SK-MEL-5 (cell line): Measurements from ENCODE around the gene COL4A4. TPM values are rescaled to one million over a fixed set of nuclear protein-coding genes. Genes with fewer than 3 reads are reported as not detected.
A peak's percentile ranks its signal among the peaks of the same experiment; 100 is the strongest.
"Not testable (repeated sequence)": the region's sequence is repeated elsewhere in the genome, so short reads cannot be mapped to it uniquely, and the experiment has no call there.

Experiments
- DNase-seq: peaks from one replicate; pipeline ENCODE4 v3.0.0-alpha.2; 2016; ENCODE audit warnings: low read depth, low spot score
- in situ Hi-C: cut with HindIII; loops from 2 replicates; pipeline ENCODE4 v1.10.0; 2016; ENCODE audit warnings: low sequenced_read_pairs, high pct_unique_total_duplicates, low pct_unique_long_range_greater_than_20kb
- total RNA-seq: library from RNA; depleted of rRNA; stranded (reverse); fragments of >200 nt; shearing (Covaris generic); gene quantifications from 2 replicates; pipeline ENCODE4 v1.2.3, GENCODE V29; 2014

COL4A4 gene
- total RNA-seq, 1 experiment from 2014 or later = not detected

DNA sequence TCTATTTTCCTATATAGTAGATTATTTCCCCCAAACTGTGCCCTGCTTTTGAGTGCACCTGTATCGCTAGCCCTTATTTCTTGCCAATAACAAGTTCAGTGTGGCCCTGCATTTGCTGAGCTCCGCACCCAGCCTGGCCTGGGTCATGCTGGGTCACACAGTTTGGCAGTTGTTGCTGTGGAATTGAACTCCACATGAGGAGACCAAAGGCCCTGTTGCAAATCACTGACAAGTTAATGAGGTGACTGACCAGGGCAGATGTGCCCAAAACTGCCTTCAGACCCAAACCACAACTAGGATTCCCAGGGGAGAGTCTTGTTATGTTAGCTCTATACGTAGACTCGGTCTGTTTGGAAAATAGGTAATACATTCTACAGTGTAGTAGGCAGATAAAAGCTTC lies 31.0 kb downstream of the COL4A4 start:
- in situ Hi-C loops = no loop called here
- DNase-seq = no peak

DNA sequence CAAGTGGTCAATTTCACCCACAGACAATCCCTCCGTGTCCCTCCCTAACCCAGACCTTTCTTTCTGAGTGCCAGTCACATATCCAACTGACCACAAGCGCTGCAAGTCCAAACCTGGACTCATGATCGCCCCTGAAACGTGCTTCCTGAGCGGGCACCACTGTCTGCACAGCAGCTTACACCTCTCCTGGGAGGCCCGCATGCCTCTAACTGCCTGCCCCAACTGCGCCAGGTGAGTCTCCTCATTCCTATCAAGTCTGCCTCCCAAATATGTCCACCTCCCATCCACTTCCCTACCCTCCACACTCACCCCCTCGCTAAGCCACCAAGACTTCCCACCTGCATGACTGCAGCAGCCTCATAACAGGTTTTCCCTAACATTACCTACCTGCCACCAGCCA lies 33.4 kb downstream of the COL4A4 start:
- in situ Hi-C loops = no loop called here
- DNase-seq = no peak

DNA sequence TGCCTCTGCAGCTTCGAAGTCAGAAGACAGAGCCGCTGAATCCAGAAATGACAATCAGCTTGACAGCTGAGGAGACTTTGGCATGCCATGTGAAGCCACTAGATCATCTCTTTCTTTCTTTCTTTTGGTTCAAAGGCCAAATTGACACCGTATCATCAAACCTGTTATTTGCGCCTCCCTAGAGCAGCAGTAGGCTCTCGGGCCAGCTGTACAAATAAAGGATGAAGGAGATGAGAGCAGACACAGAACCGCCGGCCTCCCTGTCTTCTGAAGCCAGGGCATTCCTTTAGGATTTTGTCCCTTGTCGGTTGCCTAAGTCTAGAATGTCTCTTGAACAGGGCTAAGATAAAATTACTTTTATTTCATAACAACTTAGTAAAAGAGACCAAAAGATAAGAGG lies 36.8 kb downstream of the COL4A4 start:
- DNase-seq = no peak
- in situ Hi-C loops = no loop called here

DNA sequence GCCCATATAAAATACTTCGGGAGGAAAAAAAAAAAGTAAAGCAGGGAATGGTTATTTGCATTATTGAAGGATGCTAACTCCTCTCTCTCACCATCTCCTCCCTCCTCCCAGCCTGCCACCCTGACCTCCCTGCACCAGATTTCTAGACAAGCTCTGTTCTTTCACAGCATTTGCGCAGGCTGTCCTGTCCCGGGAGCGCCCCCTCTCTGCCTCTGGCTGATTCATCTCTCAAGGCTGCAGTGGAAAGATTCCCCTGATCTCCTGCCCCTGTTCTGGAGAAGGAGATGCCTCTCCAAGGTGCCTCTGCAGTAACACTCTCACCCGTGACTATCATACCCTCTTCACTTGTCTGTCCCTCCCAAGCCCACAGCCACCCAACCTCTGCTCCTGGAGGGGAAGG lies 38.5 kb downstream of the COL4A4 start:
- in situ Hi-C loops = no loop called here
- peak; percentile 67 for DNase-seq

DNA sequence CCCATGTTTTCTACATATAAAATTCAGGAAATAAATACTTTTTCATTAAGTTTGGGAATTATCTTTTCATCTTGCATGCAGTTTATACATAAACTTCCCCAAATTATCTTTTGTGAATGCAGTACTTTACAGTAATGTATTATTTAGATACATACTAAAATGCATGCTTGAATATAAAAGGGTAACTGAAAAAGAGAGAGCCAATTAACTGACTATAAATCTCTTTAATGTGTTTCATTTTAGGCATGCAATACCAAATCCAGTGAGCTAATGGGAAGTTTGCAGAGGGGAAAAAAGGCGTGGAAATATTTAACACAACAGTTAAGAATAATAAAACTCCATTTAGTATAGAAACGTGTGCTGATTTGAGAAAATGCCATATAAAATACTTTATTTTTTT lies 39.2 kb downstream of the COL4A4 start:
- in situ Hi-C loops = no loop called here
- DNase-seq = no peak

DNA sequence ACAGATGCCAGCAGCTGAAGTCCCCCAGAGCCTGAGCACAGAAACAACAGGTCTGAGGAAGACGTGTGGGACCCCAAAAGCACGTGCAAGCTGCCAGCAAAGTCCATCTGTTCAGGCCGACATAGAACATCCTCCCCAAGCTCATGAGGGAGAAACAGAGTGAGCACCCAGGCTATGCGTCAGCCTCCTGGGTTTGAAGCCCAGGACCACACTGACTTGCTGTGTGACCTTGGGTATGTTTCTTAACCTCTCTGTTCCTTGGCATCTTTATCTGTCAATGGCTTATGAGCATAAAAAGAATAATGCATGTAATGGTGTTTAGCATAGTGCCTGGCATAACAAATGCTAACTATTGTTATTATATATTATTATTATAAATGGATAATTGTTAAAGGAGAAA lies 40.3 kb downstream of the COL4A4 start:
- DNase-seq = no peak
- in situ Hi-C loops = no loop called here

DNA sequence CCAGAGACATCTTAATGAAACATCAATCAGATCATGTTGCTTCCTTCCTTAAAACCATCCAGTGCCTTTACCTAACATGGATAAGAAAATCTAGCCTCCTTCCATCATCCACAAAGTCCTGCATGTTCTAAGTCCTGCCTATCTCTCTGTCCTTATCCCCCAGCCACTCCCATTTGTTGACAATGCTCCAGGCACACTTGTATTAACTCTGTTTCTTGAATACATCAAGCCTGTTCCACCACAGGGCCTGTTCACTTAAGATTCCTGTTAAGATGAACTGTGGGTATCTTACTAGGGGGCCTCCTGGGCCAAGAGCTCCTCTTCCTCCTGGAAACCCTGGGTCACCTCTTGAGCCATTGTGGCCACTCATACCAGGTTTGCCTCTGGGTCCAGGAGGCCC lies 45.7 kb downstream of the COL4A4 start:
- in situ Hi-C loops = no loop called here
- no peak for DNase-seq

DNA sequence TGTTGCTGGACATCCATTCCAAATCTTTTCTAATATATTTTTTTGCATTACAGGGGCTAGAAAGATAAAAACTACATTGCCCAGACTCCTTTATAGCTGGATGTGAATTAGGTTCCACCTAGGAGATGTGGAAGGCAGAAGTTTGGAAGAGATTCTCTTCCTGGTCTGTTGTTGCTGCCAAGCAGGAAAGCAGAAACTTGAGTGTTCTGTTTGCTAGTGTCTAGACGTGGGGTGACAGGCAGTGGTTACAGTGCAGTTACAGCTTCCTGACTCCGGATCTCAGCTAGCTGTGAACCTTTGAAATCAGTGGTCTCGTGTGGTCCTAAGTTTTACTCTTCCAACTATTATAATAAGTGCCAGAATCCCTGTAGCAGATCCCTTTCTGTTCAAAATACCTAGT lies 46.2 kb downstream of the COL4A4 start:
- in situ Hi-C loops = no loop called here
- DNase-seq = no peak

DNA sequence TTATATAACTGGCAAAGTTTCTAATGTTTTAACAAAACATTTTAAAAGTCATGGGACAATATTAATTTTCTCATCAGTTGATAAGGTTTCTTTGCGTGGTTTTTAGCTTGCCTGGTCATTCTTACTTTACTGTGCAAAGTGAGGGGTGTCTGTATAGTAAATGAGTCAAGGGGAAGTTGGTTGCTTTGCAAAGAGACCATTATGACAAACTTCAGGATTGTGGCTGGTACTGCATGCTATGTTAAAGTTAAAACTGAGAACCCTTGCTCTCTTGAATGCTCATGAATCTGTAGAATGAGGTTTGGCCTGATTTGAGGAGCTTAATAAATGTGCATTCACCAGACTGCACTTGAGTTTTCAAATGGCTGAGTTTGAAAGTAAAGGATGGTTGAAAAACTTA lies 47.0 kb downstream of the COL4A4 start:
- in situ Hi-C loops = no loop called here

DNA sequence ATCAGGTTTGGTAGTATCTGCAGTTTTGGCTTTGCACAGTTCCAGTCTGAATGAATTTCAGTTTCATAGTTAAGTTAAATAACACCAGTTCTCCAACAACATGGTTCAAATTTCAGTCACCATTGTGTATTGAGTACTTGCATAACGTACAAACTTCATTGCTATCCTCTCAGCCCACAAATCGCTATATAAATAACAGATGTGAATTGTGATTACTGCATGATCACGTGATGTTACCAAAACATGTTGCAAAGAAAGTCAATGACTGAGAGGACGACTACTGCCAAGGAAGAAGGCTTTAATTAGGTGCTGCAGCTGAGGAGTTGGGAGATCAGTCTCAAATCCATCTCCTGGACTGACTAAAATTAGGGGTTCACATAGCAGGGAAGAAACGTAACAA lies 48.2 kb downstream of the COL4A4 start:
- DNase-seq = no peak
- in situ Hi-C loops = no loop called here

More for the DNA sequence above, 47.0 kb downstream of the COL4A4 start:
- no peak for DNase-seq

DNA sequence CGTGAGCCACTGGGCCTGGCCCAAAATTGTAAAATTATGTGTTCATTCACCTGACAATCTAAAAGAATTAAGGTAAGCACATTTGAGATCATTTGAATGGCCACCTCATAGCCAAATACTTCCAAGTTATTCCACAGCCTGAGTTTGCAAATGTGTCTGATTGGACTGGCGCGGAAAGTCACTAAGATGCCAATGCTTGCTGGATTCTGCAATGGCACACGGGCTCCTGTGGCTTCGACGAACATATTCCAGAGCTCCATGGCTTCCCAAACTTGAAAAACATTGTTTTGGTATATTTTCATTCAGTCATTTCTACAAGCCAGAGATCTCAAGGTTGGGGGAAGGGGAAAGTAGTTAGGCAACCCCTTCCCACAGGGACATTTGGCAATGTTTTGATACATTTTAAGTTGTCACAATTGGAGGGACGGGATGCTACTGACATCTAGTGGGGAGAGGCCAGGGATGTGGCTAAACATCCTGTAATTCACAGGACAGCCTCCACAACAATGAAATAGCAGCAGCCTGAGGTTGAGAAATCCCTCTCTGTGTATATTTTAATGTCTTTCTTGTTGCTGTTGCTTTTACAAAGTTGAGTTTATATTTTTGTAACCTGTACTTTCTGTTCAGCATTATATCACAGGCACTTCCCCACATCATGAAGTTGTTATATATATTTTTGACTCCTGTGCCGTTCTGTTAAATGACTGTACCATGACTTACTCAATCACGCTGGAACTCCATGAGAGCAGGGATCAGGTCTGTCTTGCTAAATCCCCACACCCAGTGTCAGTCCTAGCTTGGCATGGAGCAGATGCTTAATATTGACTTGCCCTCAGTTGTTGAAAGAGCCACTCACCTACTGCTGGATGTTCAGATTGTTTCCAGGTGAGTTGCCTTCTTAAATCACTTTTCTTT lies 56.9 kb downstream of the COL4A4 start:
- in situ Hi-C loops = no loop called here

DNA sequence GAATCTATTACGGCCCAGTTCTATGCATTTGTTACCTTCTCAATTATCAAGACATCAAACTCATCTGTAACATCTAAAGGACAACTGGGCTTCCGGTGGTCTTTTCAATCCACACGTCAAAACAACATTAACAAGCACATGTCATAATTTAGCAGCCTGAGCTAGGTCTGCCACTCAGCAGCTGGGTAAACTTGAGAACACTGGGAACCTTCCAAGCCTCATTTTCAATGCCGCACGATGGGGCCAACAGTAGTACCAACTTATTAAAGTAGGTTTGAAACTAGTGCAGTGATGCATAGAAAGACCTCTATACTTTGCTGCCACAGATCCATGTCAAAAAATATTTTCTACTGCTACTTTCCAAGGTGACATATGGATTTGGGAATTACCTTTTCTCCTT lies 60.4 kb downstream of the COL4A4 start:
- DNase-seq = no peak
- in situ Hi-C loops = no loop called here

More for the DNA sequence above, 56.9 kb downstream of the COL4A4 start:
- peak; percentile 79 for DNase-seq

DNA sequence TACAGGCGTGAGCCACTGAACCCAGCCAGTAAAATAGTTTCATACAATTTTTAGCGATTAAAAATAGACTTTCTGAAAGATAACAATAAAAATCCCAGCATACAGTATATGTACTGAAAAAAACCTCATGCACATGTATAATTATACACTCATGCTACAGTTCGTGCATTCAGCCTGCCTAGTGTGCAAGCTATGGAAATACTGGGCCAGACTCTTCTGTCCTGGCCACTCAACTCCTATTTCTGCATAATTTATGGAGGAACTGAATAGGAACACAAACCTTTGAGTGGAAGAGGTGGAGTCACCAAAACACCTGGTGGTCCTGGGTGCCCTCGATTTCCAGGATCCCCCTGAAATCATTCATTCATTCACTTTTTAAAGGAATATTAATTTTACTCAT lies 64.7 kb downstream of the COL4A4 start:
- in situ Hi-C loops = no loop called here
- no peak for DNase-seq

DNA sequence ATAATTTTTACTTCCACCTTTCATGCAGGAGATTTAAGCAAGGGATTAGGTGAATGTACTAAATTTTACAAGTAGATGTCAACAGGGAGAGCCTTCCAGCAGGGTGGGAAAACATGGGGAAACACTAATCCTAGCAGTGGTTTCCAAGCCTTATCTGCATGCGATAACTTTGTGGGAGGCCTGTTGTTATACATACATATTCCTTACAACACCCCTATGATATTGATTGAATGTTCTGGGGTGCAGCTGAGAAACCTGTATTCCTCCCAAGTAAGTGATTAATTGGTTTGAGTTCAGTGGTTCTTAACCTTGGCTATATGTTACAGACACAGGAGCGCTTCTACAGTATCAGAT lies 65.9 kb downstream of the COL4A4 start:
- in situ Hi-C loops = no loop called here
- no peak for DNase-seq

DNA sequence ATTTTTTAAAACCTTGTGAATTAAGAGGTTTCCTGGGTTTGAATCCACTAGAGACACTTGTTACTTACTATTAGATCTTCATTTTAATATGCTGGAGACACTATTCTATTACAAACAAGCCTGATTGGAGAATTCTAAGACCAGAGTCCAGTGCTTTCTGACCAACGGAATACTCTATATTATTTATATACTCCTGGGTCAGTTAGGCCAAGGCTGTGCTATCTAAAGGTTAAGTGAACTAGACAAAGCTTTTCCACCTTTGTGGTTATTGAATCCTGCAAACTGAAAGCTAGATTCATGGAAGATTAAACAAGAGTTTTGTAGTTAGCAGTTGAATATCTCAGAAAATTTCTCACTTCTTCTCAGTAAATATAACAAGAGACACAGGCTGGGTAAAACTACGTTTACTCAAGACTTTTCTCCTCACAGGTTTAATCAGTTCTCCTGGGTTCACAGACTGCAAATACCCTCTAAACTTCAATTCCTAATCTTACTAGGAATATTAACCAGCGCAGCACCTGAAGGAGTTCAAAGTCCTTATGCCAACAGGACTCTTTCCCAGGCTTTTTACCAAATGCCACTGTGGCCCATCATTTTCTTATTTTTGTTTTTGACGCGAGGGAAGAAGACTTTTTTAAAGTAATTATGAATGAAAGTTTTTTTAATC lies 66.4 kb downstream of the COL4A4 start:
- in situ Hi-C loops = no loop called here
- DNase-seq = no peak

DNA sequence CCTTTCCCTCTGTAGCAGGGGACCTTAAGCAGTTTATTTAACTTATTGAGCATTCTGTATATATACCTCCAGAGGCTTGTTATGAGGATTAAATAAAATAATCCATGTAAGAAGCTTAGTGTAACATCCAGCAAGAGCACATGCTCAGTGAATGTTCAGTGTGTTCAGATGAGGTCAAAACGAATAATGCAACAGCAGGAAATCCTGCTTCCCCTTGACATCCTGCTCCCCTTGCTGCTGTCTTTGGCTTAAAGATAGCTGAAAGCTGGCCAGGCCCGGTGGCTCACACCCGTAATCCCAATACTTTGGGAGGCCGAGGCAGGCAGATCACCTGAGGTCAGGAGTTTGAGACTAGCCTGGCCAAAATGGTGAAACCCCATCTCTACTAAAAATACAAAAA lies 68.7 kb downstream of the COL4A4 start:
- no peak for DNase-seq
- in situ Hi-C loops = no loop called here

DNA sequence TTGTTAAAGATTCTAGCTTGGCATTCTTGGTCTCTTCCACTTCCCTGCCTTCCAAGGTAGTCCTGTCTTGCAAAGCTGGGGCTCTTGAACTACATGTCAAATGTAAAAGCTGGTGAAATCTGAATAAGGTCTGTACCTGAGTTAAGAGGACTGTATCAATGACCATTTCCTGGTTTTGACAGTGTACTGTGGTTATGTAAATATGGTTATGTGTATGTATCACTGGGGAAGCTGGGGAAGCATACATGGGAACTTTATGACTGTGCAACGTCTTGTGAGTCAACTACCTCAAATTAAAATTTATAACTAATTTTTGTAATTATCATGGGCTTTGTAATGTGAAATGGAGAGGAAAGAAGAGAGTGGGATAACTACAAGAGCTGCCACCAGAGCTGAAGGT lies 81.7 kb downstream of the COL4A4 start:
- in situ Hi-C loops = no loop called here
- no peak for DNase-seq

DNA sequence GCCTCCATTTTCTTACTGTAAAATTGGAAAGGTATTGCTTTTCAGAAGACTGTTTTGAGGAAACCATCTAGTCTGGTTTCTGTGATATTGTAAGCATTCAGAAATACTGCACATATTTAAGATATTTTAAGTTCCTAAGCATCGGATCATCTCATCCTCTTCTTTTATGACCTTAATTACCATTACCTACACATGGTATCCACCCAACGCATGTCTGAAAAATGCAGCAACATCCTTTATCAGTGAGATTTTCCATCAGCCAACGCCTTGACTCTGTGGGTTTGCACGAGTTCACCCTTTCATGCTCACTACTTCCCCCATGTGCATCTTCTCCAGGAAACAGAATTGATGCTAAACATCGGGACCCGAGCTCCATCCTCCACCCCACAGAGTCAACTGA lies 84.3 kb downstream of the COL4A4 start:
- DNase-seq = no peak
- in situ Hi-C loops = no loop called here

DNA sequence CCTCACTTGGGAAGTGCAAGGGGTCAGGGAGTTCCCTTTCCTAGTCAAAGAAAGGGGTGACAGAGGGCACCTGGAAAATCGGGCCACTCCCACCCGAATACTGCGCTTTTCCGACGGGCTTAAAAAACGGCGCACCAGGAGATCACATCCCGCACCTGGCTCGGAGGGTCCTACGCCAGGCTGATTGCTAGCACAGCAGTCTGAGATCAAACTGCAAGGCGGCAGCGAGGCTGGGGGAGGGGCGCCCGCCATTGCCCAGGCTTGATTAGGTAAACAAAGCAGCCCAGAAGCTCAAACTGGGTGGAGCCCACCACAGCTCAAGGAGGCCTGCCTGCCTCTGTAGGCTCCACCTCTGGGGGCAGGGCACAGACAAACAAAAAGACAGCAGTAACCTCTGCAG lies 98.9 kb downstream of the COL4A4 start:
- in situ Hi-C loops, DNase-seq: not testable (repeated sequence)
